HL-60 (cell line): ENCODE measurements around the gene ALDH3B1.
A peak's percentile ranks its signal among the peaks of the same experiment; 100 is the strongest.

Experiments used
- DNase-seq, 2 experiments: peaks; one replicate each; pipeline ENCODE4 v3.0.0-alpha.2; 2010 to 2020; ENCODE audit warnings: low read depth in 1 of 2, low spot score in 1 of 2
- H3K27ac ChIP-seq: fragments of 250-450 bp; sonication (Bioruptor Pico); replicated peaks from 2 replicates; pipeline ENCODE4 v1.5.1; 2020; ENCODE audit warnings: mild to moderate bottlenecking, moderate library complexity
- H3K27me3 ChIP-seq: fragments of 250-450 bp; sonication (Bioruptor Pico); 2 replicates; pipeline ENCODE4 v1.5.1; 2021; ENCODE audit warnings: mild to moderate bottlenecking, moderate library complexity; ENCODE audit not compliant: insufficient read depth, poor library complexity, severe bottlenecking
- H3K4me3 ChIP-seq: replicated peaks from 2 replicates; pipeline ENCODE4 v1.5.1; 2011; ENCODE audit warnings: mild to moderate bottlenecking, control low read depth, low read length; ENCODE audit not compliant: insufficient read depth
- CTCF ChIP-seq: IDR thresholded peaks from one replicate; pipeline ENCODE4 v1.5.1; 2011; ENCODE audit warnings: low read length, control low read depth, inconsistent platforms; ENCODE audit not compliant: insufficient read depth
- GABPA ChIP-seq: IDR thresholded peaks from 2 replicates; pipeline ENCODE4 v1.6.1; 2012; ENCODE audit warnings: low read depth
- POLR2AphosphoS5 ChIP-seq: IDR thresholded peaks from 2 replicates; pipeline ENCODE4 v1.6.1; 2012; ENCODE audit warnings: low read depth
- REST ChIP-seq: IDR thresholded peaks from 2 replicates; pipeline ENCODE4 v1.6.1; 2012; ENCODE audit warnings: low read depth; ENCODE audit not compliant: insufficient replicate concordance
- SPI1 ChIP-seq: IDR thresholded peaks from 2 replicates; pipeline ENCODE4 v1.6.1; 2012; ENCODE audit warnings: low read depth, mild to moderate bottlenecking, borderline replicate concordance

Gene ALDH3B1

GRCh38 chr11:68031144-68031464 is 21.0 kb downstream of the ALDH3B1 start:
- no peak for TF ChIP-seq REST
- no peak for TF ChIP-seq CTCF
- no peak for TF ChIP-seq SPI1
- no peak for TF ChIP-seq POLR2AphosphoS5
- TF ChIP-seq GABPA, result no peak
- no peak for DNase-seq
- Histone ChIP-seq H3K27me3 (no peaks in the 10 kb centered on the region), H3K4me3 (peak overlapping the region; percentile 89), H3K27ac (peak overlapping the region; percentile 82)

GRCh38 chr11:68032003-68032402 is 21.9 kb downstream of the ALDH3B1 start:
- TF ChIP-seq POLR2AphosphoS5 (no peak), REST (no peak), CTCF (no peak), SPI1 (no peak)
- no peak overlapping the region for H3K27ac ChIP-seq
- DNase-seq, result no peak
- H3K4me3 ChIP-seq, result no peak overlapping the region
- H3K27me3 ChIP-seq, result no peaks in the 10 kb centered on the region

DNA sequence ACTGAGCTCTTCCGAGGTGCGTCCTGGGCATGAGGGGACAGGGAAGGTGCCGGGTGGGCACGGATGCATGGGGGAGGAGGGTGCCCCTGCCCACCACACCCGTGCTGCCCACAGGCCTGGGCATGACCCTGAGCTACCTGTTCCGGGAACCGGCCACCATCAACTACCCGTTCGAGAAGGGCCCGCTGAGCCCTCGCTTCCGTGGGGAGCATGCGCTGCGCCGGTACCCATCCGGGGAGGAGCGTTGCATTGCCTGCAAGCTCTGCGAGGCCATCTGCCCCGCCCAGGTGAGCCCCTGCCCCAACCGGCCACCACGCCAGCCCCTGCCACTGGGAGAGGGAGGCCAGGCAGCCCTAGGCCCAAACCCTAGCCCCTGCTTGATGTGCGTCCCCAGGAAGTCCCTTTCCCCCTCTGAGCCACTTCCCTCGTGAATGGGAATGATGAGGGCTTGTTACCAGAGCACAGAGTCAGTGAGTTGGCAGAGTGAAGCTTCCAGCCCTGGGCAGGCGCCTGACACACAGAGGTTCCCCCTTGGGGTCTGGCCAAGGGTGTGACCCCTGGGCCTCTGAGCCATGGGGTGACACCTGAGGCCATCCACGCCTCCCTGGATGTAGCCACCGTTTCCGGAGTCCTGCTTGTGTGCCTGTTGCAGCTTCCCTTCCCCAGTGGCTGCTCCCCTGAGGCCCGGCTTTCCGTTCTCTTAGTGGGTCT is 23.0 kb downstream of the ALDH3B1 start:
- no peak for TF ChIP-seq GABPA
- TF ChIP-seq CTCF, result no peak
- TF ChIP-seq POLR2AphosphoS5, result no peak
- no peak for TF ChIP-seq REST
- TF ChIP-seq SPI1, result no peak
- no peak overlapping the region for H3K4me3 ChIP-seq
- DNase-seq, result no peak
- no peak overlapping the region for H3K27ac ChIP-seq
- no peaks in the 10 kb centered on the region for H3K27me3 ChIP-seq
